GM21360 (cell line): ENCODE data around the gene TC2N.
"Not testable (repeated sequence)": the region's sequence is repeated elsewhere in the genome, so short reads cannot be mapped to it uniquely, and the experiment has no call there.

Source experiments
- ATAC-seq: cut with Tn5 transposase; IDR thresholded peaks from one replicate; pipeline ENCODE4 v1.9.1; 2021; ENCODE audit warnings: mild to moderate bottlenecking, moderate library complexity; ENCODE audit not compliant: unreplicated experiment

TC2N gene

GRCh38 chr14:91889477-91890211 lies 22.3 kb upstream of the TC2N start:
- no peak for ATAC-seq

GRCh38 chr14:91888641-91889476 lies 21.5 kb upstream of the TC2N start:
- no peak for ATAC-seq

GRCh38 chr14:91886961-91887360 lies 19.6 kb upstream of the TC2N start:
- no peak for ATAC-seq

DNA sequence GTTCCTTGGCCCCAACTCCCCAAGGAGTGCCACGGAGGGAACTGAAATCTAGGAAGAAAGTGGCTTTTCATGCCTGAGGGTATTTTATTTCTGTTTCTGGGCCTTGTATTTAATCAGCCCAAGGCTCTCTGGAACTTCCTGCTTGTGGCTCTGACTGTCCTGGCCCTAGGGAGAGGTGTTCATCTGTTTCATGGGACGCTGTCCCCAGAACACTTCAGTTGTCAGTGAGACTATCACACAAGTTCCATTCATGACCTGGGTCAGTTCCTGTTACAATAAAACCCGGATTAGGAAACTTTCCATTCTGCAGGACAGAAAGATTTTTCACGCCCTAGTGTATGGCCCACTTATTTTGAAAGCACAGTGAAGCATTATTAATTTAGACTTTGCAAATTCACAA lies 18.5 kb upstream of the TC2N start:
- ATAC-seq = no peak

- ATAC-seq = no peak
Measured at GRCh38 chr14:91885113-91885712, 17.9 kb upstream of the TC2N start.

DNA sequence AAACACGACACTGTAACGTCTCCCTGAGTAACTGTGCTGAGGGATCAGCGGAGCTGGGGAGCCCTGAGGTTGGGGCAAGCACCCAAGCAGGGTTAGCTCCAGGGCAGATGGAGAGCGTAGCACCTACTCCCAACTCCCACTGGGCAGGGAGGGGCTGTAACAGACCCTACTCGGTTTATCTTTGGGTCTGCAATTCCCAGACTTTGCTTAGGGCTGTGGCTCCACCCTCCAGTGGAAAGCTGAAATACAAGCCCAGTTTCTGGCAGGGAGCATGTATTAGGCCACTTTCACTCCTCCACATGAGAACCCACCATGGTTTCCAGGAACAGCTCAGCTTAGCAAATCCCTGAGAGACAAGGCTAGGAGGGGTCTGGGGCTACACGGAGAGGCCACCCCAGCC lies 17.3 kb upstream of the TC2N start:
- ATAC-seq = no peak

GRCh38 chr14:91883753-91884152 lies 16.4 kb upstream of the TC2N start:
- ATAC-seq = no peak

- no peak for ATAC-seq
Measured at GRCh38 chr14:91882776-91883175, 15.4 kb upstream of the TC2N start.

DNA sequence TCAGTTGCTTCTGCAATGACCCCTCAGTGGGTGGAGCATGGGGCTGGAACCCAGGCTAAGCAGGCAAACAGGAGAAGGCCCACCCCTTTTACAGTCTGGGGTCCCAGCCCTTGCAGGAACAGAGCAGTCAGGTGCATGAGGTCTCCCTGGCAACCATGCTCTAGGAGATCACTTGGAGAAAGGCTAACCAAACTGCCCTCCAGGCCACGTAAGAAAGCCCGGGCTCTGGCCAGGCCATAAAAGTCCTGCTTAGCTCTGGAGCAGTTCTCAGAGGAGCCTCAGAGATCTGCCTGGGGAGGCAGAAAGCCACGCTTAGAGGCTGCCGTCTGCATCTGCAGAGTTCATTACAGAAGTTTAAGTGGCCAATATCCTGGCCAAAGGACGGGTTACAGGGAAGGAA lies 15.0 kb upstream of the TC2N start:
- no peak for ATAC-seq

DNA sequence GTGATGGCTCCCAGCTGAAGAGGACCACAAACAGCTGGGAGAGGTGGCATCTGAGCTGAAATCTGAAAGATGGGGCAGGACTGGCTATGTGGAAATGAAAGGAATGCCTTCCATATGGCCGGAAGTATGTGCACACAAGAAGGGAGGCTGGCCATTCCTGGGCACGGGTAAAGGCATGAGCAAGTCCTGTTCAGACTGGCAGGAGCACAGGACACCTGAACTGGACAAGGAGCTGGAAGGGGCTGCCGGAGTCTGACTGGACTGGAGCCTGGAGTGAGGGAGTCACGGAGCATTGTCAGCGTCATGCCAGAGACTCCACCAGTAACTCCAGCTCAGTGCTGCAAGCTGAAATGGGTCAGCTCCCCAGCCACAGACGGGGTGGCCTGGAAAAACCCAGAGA lies 11.9 kb upstream of the TC2N start:
- no peak for ATAC-seq

DNA sequence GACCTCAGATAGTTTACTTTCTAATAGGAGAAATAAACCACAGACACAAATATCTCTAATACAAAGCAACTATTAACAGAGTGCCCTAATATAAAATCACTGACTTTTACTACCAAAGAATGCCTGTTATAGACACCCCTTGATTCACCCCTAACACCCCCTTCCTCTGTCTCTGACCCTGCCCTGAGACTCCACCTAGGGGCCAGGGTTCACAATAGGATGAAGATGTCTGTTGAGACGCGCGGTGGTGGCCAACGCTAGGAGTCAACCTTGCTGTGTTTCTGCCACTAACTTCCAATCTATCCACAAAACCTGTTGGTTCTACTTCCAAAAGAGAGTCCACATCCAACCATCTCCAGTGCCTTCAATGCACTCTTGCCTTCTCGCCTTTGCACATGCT lies 10.9 kb upstream of the TC2N start:
- no peak for ATAC-seq

- ATAC-seq = no peak
Measured at GRCh38 chr14:91877376-91877915, 10.1 kb upstream of the TC2N start.

DNA sequence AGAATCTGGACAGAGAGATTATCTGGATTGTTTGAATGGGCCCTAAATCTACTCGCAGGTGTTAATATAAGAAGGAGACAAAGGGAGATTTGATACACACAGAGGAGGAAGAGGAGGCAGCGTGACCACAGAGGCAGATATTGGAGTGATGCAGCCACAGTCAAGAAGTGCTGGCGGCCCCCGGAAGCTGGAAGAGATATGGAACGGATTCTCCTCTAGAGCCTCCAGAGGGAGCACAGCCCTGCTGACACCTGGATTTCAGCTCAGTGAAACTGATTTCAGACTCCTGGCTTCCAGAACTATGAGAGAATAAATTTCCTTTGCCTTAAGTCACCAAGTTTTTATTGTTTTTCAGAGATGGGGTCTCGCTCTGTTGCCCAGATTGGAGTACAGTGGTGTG lies 9.2 kb upstream of the TC2N start:
- ATAC-seq = no peak

GRCh38 chr14:91875525-91876286 lies 8.4 kb upstream of the TC2N start:
- ATAC-seq = no peak

GRCh38 chr14:91873471-91874415 lies 6.4 kb upstream of the TC2N start:
- peak; percentile 74 for ATAC-seq

DNA sequence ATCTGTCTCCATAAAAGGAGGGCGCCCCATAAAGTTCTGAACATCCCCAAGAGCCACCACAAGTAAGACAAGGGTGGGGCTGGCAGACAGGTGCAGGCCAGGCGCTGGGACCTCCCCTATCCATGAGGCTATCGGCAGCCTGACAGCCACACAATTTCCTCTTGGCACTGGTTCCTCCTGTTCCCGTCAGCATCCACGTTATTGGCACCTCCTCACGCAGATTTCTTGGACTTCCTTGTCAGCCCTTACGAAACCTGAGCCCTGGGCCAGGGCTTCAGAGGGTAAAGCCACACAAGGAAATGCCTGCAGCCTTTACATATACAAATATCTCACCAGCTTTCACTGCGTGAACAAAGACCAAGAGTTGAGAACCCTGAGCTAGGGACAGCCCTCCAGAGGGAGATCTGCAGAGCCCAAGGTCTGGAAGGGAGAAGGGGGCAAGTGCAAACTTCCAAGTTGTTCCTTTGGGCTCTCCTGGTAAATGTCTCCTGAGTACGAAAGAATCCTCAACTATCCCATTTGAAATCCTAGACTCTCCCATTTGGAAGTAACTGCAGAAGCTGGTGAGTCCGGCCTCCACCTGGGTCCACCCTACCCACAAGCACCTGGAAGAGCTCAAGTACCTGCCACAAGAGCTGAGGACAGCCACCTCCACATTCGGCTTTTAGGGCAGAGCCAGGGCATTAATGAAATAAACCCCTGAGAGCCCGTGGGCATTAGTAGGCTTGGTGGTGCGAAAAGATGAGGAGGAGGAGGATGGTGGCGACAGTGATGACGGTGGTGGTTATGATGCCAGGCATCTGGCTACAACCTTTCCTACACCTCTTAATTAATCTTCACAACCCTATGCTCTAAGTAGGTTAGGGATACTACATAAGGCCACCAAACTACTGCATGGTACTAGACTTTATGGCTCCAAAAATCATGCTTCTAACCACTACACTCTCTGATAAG lies 5.5 kb upstream of the TC2N start:
- ATAC-seq = no peak

DNA sequence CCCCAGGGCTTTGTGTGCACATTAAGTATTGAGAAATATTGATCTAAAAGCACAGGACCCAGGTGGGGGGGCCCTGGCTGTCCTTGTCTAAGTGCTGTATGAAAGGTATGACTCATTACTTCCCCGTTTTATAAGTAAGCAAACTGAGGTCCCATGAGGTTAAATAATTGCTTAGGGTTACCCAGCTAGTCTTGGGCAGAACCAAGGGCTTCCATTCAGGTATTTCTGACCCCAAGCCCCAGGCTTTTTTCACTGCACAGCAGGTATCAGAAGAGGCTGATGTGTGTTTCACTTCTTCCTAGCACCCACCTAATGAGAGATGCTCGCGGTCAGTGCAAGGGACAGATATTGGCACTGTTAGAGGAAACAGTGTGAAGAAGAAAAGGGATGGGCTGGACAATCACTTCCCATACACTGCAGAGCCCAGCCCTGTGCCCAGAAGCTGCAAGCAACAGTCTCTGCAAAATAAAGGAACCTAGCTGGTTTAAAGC lies 4.7 kb upstream of the TC2N start:
- ATAC-seq = no peak

DNA sequence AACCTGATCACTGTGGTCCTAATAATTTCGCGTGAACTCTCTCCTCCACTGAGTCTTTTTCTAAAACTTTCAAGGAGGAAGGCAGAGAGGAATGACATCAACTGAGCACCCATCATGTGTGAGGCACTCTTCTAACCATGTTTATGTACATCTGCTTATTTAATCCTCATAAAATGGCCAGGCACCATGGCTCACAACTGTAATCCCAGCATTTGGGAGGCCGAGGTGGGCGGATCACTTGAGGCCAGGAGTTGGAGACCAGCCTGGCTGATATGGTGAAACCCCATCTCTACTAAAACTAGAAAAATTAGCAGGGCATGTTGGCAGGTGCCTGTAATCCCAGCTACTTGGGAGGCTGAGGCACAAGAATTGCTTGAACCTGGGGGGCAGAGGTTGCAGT lies 4.1 kb upstream of the TC2N start:
- not testable (repeated sequence) for ATAC-seq

GRCh38 chr14:91870890-91871289 lies 3.6 kb upstream of the TC2N start:
- no peak for ATAC-seq
